ENCODE data around the gene PDZRN3.

- TF ChIP-seq CTCF (IDR thresholded peaks at IDR 0.05; ENCODE audit: insufficient read depth, low read depth, low read length), result no peak
- TF ChIP-seq EZH2 (IDR thresholded peaks at IDR 0.05; ENCODE audit: insufficient read depth, low read length), result no peak
Observed at GRCh38 chr3:73563896-73564582, 60.7 kb downstream of the PDZRN3 start.

Data from astrocyte (in vitro differentiated cells and primary cell).